HG02840 (cell line): ENCODE data around the gene FUT7.

Experiments
- ATAC-seq: cut with Tn5 transposase; IDR thresholded peaks from one replicate; pipeline ENCODE4 v1.9.1; 2021; ENCODE audit warnings: mild to moderate bottlenecking, moderate library complexity, moderate number of reproducible peaks; ENCODE audit not compliant: unreplicated experiment, low FRiP score

FUT7 gene

DNA sequence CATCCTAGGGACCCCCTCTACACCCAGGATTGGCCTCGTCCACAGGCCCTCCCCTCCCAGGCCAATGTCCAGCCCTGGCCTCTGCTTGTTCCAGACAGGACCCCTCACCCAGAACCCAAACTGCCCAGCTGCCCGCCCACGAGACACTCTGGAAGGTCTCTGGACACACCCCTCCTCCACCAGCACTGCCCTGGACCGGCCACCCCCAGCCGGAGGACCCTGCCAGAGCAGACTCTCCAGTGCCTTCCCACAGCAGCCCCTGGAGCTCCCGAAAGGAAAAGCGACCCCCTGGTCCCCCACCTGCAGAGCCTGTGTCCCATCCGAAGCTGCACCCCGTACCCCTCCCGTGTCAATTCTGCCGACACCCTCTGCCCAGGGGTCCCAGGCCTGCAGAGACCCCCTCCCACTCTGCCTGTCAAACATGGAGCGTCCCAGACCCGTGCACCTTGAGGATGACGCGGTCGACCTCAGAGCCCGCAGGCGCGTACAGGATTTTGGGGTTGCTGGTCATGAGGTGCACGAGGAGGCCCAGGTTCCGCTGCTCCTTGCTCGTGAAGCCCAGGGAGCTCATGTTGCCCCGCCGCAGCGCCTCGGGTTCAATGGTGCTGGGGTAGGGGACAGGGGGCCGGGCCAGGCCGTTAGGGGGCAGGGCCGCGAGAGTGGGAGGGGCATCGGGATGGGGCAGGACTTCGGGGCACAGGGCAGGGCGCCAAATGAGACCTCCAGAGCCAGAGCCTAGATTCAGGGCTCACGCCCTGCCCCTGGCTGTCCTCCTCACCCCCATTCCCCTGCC is 11.8 kb downstream of the FUT7 start:
- no peak for ATAC-seq

GRCh38 chr9:137018761-137019559 is 12.9 kb downstream of the FUT7 start:
- ATAC-seq, result no peak

DNA sequence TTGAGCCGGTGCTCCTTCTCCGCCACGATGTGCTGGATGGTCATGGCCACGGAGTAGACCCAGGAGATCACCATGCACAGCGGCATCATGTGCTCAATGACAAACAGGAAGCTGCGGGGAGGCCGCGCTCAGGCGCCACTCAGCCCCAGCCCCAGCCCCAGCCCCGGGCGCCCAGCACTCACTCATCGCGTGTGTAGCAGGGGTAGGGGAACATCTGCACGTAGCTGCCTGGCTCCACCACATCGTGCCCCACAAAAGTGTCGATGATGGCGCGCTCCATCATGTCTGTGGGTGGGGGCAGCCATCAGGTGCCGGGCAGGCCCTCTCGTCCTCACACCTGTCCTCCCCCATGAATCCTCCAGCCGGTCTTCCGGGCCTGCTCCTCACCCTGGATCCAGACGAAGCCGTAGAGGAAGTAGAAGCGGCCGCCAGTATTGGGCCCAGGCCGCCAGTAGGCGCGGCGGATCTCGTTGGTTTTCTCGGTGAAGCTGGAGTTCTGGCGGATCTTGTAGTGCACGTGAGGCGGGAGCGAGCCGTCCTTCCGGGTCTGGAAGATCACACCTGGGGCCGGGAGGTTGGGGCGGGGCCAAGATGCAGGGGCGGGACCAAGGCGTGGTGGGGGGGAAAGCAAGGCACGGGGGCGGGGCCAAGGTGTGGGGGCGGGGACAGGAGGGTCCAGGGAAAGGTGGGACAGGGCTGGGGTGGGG is 13.9 kb downstream of the FUT7 start:
- no peak for ATAC-seq

GRCh38 chr9:137017071-137017470 is 14.8 kb downstream of the FUT7 start:
- ATAC-seq, result no peak

DNA sequence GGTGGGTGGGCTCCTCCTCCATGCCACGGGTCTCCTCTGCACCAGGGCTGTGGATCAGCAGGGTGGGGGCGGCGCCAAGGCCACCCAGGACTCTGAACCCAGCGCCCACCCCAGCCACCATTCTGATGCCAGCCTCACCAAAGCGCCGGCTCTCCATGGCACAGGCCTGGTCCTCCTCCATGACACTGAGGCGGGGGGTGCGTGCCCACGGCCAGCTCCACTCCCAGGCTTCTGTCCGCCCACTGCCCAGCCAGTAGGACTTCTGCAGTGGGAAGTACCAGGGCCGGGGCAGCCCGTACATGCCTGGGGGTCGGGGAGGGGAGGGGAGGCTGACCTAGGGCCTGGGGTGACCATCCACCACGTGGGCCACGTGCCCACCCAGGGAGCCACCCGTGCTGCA is 15.5 kb downstream of the FUT7 start:
- ATAC-seq, result no peak

DNA sequence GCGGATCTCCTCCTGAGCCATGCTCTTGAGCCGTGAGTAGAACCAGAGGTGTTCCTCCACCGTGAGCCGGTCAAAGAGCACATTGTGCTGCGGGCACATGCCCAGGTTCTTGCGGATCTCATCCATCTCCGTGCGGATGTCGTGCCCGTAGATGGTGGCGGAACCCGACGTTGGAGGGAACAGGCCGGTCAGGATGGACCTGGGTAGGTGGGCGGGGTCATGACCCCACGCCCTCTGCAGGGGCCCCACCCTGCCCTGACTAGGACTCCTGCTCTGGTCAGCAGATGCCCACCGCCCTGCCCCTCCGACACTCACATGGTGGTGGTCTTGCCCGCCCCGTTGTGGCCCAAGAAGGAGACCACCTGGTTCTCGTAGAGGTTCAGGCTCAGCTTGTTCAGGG is 15.9 kb downstream of the FUT7 start:
- ATAC-seq, result no peak

GRCh38 chr9:137015540-137015930 is 16.4 kb downstream of the FUT7 start:
- no peak for ATAC-seq

- ATAC-seq, result no peak
These were observed 16.9 kb downstream of the FUT7 start for GRCh38 chr9:137014776-137015539.

DNA sequence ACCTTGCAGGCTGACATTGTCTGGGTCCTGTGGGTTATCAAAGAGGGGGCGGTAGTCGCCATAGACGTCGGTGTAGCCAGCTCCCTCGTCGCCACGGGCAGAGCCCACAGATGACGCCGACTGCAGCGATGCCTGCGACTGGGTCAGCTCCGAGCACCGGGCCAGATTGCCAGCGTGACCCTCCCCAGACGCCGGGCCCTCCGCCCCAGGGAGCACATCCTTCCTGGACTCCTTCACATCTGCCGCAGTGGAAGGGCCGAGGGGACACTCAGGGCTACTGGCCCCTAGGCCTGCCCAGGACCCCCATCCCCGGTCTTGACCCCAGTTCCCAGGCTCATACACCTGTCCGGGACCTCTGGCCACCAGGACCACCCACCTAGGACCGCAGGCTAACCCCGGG is 17.7 kb downstream of the FUT7 start:
- no peak for ATAC-seq

DNA sequence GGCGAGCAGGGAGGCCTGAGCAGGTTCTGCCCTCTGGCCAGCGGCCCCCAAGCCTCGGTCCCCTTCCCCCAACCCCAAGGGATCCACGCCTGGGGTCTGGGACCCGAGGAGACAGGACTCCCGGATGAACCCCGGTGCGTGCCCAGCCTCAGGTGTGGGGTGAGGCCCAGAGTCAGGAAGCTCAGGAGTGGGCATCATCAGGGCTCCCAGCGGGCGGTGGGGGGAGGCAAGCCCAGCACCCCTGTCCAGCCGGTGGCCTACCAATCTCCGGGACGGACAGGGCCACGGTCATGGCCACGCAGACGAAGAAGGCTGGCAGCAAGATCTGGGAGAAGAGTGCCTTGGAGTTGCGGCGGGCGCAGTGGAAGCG is 18.3 kb downstream of the FUT7 start:
- ATAC-seq, result no peak

DNA sequence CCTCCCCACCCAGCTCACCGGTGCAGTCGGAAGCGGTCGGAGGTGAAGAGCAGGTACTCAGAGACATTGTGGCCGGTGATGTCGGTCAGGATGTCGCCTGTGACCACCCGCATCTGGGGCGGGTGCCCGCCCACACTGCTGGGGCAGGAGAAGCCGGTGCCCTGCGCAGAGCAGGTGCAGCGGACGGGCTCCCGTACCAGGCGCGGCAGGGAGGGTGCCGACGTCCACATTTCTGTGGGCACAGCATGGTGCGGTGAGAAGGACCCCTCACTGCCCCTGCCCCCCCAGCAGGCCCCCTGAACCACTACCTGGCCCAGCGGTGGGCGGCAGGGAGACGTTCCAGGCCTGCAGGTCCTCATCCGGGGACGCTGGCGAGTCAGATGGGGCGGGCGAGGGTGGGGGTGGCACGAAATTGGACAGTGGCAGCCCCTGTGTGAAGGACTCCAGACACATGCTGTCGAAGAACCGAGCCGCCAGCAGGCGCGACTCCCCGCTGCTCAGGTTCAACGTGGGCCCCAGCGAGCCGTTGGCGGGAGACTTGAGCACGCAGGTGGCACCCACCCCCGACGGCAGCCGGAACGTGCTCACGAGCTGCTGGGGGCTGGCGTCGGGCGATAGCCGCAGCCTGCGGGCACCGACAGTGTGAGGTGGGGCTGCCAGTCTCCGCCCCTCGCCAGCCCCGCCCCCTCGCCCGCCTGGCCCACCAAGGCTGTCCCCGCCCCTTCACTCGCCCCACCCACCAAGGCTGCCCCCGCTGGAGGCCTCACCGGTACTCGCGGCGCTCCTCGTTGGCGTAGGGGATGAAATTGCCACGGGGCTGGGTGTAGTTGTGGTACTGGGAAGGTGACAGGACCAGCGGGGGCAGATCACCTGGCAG is 19.0 kb downstream of the FUT7 start:
- no peak for ATAC-seq

GRCh38 chr9:137011907-137012675 is 19.8 kb downstream of the FUT7 start:
- ATAC-seq, result no peak

GRCh38 chr9:137011156-137011555 is 20.7 kb downstream of the FUT7 start:
- no peak for ATAC-seq

GRCh38 chr9:137009938-137010732 is 21.8 kb downstream of the FUT7 start:
- no peak for ATAC-seq

DNA sequence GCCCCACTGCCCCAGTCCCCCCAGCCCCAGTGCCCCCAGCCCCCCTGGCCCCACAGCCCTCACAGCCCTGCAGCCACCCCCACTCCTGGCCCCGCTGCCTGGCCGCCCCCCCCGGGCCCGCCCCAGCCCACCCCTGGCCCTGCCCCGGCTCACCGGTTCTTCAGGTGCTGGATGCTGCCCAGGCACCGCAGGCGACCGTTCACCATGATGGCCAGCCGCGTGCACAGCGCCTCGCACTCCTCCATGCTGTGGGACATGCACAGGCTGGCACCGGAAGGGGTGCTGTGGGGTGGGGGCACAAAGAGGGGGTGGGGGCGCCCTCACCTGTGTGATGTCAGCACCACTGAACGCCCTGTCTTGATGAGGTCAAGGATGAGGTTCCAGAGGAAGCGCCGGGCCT is 22.7 kb downstream of the FUT7 start:
- no peak for ATAC-seq

- ATAC-seq, result no peak
These were observed 23.6 kb downstream of the FUT7 start for GRCh38 chr9:137008312-137008711.

DNA sequence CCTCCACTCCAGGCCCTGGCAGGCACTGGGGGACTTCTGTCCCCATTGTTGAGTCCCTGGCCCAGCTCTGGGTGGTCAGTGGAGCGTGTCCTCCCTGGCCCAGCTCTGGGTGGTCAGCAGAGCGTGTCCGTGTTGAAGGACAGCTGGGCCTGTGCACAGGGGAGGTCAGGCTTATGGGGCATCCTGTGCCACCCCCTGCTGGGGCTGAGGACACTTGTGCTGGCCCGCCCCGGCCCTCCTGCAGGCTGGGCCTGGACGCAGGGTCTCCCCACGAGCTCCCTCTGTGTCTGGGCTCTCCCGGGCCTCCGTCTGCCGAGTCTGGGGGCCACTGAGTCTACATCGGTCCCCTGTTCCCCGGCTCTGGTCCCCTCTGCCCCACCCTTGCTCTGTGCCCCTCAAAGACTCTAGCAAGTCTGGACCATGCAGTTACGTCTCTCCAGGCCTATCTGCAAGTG is 24.0 kb downstream of the FUT7 start:
- ATAC-seq, result no peak
